DMS53 (cell line): ENCODE measurements around the gene EML4.

ENCODE experiments used
- DNase-seq: peaks from one replicate; lab custom pipeline; 2025; lab: John Stamatoyannopoulos, UW

The EML4 gene

DNA sequence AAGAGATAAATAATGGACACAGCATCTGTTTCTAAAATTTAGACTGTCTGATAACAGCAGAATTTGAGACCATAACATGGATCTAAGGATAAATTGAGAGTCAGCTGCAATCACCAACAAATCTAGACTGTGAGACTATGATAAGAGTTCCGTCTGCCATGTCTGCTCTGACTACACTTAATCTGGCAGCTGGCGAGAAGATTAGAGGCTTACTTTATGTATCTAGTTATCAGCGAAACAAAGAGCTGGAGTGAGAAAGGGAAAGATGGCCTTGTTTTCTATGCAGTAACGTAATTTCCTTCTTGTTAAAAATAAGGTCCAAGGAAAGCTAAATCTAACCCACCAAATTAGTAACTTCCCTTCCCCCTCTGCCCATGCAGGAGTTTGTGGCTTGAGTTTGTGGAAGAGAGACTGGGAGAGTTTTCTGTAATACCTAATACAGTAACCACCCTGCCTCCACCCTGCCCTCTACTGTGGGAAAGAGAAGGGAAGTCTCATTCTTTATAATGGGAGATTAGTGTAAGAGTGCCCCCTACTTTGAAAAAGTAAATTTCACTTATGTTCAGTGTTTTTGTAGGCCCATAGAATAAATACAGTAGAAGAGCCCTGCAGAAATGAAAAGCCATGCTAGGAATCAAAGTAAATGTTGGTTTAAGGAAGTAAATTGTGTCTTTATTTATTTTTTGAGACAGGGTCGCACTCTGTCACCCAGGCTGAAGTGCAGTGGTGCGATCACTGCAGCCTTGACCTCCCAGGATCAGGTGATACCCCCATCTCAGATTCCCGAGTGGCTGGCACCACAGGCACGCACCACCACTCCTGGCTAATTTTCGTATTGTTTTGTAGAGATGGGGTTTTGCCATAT lies 27.5 kb downstream of the EML4 start:
- DNase-seq, result peak; percentile 84

DNA sequence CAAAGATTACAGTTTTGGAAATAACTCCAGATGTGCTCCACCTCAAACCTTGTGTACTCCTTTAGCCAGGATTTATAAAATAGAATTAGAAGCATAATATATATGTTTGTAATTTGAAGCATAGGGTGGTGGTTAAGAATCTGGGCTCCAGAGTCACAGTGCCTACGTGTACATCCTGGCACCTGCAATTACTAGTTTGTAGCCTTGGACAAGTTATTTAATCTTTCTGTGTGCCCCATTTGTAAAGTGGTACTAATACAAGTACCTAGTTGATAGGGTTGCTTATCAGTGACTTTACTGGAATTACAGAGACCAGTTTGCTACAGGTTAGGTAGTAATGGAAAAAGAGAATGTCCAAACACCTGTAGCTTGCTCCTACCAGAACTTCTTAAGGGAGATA lies 28.6 kb downstream of the EML4 start:
- DNase-seq, result no peak

DNA sequence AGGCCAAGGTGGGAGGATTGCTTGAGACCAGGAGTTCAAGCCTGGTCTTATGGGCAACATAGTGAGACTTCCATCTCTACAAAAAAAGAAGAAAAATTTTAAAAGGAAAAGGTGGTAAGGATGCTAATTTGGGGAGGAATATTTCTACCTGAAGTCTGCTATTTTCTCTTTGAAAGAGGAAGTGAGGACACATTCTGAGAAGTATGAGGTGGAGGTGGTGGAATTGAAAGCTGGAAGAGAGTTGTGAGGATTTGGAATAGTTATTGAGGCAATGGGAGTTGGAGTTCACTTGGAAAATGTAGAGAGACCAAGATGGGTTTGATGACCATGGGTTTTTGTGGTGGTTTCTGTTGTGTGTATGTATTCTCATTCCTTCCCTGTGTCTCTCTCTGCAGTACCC lies 29.3 kb downstream of the EML4 start:
- no peak for DNase-seq

DNA sequence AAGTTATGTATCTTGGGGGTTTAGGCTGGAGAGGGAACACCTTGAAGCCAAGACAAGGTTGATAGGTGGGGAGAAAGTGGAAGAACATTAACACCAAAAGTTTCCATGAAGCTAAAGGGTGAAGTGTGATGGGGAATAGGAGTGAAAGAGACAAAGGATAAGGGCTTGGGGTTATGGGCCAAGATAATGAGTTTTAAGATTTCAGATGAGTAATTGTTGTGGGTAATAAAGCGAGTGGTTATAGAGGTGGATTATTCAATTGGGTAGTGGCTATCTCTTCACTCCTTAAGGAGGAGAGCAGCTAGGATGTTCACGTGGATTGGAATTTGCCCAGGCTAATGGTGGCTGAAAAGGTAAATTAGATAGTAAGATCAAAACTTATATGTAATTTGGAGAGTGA lies 29.8 kb downstream of the EML4 start:
- no peak for DNase-seq

DNA sequence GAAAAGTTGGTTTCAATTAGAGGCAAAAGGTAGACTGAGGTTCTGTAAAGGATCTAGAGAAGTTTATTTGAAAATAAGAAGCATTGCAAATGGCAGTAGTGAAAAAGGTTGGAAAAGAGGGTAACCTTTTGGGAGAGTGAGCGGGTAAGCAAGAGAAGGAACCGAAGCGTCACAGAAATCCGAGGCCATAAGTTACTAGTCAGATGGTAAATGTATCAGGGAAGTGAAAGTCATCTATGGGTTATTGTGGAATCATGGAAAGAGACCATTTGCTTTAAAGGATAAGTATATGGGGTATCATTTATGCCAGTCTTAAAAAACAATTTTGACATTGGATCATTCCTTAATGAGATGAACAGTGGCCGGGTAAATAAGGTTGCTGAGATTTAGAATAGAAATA lies 30.5 kb downstream of the EML4 start:
- DNase-seq, result no peak

DNA sequence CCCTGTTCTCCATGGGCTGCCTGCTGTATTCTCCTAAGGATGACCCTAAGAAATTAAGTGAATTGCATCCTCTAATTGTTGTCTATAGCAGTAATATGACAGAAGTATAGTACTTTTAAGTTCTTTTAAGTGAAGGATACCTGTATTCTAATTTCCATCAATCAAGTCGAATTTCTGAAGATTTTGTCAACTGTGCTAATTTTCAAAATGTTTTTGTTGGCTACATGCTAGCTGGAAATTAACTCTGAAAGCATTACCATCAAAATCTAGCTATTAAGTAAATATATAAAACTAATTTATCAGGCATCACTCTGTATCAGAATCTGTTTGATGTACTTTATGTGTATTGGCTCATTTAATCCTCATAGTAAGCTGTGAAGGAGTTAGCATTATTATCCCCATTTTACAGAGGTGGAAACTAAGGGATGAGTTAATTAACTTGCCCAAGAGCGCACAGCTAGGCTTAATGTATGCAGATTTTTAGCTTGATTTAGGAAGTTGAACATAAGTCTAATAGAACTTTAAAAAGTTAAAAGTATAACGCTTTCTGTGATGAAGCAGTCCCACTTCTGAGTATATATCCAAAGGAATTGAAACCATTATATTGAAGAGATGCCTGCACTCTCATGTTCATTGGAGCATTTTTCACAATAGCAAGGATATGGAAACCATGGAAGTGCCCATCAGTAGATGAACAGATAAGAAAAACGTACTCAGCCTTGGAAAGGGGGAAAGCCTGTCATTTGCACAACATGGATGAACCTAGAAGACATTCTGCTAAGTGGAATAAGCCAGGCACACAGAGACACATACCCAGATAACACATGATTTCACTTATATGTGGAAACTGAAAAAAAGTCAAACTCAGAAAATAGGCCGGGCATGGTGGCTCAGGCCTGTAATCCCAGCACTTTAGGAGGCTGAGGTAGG lies 32.0 kb downstream of the EML4 start:
- DNase-seq, result no peak

DNA sequence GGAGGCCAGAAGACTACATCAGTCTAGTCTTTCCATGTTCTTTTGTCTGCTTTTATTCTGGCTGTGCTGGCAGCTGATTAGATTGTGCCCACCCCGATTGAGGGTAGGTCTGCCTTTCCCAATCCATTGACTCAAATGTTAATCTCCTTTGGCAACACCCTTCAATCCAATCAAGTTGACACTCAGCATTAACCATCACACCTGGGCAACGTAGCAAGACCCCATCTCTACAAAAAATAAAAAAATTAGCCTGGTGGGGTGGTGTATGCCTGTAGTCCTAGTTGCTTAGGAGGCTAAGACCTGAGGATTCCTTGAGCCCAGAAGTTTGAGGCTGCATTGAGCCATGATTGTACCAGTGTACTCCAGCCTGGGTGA lies 33.5 kb downstream of the EML4 start:
- no peak for DNase-seq

DNA sequence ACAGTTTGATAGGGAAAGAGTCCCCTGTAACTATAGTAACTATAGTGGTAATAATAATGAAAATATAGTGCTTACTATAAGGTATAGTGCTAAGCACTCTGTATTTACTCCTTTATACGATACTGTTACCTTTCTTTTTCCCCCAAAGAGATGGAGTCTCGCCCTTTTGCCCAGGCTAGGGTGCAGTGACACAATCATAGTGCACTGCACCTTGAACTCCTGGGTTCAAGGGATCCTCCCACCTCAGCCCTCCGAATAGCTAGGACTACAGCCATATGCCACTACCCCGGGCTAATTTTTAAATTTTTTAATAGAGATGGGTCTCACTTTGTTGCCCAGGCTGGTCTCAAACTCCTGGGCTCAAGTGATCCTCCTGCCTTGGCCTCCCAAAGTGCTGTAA lies 34.6 kb downstream of the EML4 start:
- DNase-seq, result no peak

DNA sequence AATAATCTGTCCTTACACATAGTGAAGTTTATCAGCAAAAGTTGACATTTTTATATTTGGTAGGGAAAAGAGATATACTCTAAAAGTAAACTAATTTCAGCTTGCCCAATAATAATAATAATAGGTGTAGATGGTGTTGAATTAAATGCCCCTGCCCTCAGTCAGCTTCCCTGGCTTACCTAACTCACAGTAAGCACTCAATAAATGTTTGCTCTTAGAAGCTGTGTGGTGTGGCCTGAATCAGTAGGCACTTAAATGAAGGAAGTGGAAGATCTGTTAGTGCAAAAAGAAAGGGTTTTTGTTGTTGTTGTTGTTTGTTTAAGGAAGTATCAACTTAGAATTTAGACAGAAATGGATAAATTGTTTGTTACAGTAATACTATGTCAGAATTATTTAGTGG lies 36.2 kb downstream of the EML4 start:
- DNase-seq, result no peak

DNA sequence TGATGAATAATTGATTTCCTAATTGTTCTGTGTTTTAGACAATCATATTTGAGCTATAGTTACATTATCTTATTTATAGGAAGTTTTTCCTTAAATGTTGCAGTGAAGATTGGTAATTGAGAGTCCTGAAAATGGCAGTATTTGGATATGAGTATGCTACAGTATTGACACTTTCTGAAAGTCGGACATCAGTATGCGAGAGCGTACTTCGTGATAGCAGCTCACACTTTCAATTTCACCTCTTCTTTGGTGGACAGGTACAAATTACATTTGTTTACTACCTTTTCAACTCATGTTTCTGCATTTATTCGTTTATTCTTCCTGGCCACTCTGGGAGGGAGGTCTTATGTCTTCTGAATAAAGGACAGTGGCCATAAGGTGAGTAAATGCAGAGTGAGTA lies 38.7 kb downstream of the EML4 start:
- no peak for DNase-seq

DNA sequence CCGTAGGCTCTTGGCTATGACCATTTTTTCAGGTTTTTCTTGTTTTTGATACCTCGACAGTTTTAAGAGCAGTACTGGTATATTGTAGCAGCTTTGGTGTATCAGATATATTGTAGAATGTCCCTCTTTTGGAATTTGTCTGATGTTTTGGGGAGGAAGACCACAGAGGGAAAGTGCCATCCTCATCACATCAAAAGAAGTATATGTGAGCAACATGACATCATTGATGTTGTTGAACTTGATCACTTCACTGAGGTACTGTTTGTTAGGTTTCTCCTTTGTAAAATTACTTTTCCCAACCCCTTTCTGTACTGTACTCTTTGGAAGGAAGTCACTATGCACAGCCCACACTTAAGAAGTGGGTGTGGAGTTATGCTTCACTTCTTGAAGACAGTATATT lies 41.0 kb downstream of the EML4 start:
- DNase-seq, result no peak

DNA sequence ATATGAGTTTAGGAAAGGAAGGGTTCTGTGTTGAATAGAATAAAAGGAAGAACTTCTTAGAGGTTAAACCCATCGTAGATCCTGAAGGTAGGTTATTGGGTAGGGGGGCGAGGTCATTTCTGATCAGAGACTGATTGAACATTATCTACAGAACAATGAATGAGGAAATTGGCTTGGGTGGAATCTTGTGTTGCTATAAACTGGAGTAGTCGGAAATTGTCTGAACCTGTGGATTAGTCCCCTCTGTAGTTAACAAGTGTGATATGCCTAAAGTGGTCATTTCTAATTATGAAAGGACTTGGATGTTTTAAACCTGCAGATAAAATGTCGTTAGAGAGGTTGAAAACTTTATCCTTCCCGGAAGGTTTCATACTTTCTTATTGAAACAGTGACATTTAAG lies 42.1 kb downstream of the EML4 start:
- DNase-seq, result no peak

DNA sequence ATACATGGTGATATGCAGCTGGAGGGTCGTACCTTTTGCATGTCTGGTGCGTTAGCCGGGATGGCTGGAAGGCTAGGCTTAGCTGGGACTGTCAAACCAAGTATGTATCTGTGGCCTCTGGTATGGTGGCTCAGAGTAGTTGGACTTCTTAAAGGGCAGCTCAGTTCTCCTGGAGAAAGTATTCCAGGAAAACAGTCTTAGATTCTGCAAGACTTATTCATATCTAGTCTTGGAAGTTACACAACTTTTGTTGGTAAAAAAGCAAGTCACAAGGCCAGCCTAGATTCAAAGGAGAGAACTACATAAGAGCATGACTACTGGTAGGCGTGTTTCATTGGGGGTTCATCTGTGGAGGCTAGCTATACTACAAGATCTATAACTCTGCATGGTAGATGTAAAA lies 45.5 kb downstream of the EML4 start:
- no peak for DNase-seq

DNA sequence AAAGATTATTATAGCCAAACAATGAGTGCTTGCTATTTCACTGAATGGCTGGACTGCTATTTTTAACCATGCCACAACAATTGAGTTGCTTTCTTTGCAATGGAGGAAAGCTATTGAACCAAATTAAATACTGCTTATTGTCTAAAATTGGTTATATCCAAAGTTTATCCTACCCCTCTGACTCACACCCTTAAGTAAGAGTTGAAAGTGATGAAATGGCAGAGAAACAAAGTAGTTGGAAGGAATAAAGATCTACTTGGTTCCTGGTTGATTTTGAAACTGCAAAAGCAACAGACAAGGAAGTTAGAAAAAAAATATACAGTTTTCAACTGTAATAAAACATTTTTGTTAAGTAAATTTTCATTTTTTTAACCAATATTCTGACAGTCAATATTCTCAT lies 47.5 kb downstream of the EML4 start:
- peak; percentile 35 for DNase-seq

DNA sequence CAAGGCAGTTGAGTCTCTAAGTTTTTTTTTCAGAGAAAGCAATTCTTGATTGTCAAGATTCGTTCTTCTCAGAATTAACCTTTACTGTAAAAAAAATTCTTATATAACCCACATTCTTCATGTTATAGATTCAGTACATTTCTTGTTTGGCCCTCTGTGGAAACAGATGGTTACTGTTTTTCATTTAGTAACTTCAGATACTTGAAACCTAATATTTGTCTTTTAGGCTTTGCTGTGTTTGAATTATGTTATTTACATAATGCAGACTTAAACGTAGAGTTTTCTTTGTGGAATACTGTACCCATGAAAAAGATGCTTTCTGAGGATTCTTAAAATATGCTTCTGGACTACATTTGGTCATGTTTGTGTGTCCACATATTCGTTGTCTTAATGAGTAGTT lies 48.2 kb downstream of the EML4 start:
- no peak for DNase-seq

DNA sequence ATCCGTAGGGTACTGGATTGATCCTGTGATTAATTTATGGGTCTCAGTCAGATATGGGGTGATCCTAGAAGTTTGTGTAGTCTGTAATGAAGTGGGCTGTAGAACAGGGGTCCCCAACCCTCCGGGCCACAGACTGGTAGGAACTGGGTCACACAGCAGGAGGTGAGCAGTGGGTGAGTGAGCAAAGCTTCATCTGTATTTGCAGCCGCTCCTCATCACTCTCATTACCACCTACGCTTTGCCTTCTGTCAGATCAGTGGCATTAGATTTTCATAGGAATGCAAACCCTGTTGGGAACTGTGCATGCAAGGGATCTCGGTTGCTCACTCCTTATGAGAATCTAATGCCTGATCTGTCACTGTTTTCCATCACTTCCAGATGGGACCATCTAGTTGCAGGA lies 48.8 kb downstream of the EML4 start:
- DNase-seq, result no peak

DNA sequence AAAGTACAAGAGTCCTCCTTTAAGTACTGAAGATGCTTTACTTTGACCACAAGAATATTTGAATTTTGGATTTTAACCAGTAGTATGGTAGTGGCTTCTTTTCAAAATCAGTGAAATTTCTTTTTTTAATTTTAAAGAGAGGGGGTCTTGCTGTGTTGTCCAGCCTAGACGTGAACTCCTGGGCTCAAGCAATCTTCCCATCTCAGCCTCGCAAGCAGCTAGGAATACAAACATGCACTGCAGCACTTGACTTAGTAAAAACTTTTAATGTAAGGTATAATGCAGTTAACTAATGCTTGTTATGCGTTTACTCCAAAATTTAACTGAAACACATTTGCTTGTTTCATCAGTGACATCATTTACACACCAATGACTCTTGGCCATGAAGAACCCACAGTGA lies 49.6 kb downstream of the EML4 start:
- DNase-seq, result no peak

DNA sequence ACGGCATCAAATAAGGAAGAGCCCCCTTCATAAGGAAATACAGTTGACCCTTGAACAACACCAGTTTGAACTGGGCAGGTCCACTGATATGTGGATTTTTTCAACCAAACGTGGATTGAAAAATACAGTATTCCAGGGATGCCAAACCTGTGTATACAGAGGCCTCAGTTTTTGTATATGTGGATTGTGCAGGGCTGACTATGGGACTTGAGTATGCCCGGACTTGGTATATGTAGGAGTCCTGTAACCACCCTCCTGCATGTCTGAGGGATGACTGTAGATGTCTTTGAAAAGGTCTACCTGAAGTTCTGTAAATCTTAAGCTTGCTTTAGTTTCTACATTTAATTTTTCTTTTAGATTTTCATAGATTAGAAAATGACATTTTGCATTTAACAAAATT lies 50.0 kb downstream of the EML4 start:
- DNase-seq, result no peak

DNA sequence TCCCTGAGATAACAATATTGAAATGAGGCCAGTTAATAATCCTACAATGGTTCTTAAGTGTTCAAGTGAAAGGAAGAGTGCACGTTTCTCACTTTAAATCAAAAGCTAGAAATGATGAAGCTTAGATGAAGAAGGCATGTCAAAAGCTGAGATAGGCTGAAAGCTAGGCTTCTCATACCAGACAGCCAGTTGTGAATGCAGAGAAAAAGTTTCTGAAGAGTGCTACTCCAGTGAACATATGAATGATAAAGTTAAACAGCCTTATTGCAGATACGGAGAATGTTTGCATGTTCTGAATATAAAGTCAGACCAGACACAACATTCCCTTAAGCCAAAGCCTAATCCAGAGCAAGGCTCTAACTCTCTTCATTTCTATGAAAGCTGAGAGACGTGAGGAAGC lies 51.4 kb downstream of the EML4 start:
- no peak for DNase-seq

DNA sequence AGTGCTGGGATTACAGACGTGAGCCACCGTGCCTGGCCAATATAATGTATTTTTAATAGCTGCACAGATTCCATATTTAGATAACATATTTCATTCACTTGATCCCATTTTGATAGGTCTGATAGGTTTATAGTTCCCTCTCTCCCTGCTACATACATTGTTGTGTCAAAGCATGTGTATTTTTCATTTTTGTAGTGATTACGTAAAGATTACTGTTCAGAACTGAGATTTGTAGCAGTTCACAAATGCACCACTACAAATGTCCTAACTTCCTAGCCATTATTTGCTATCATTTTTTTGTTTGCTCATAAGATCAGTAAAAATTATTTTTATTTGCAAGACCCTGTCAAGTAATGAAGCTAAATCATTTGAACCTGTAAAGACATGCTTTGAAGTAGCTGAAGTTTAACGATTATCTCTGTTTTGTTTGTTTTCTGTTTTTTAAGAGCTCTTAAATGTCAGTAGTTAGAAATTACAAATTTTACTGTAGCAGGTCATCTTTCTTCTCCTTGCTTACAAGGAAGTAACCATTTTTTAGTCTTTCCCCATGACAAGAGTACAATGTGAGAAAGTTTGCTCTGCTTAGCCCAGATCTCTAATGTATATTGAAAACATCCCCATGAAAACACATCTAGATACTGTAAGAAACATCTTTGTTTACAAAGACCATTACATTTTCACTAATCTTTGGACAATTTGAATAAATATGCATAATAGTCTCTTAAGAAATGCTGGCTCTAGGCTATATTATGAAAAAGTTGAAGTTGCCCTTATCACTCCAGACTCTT lies 54.1 kb downstream of the EML4 start:
- no peak for DNase-seq

DNA sequence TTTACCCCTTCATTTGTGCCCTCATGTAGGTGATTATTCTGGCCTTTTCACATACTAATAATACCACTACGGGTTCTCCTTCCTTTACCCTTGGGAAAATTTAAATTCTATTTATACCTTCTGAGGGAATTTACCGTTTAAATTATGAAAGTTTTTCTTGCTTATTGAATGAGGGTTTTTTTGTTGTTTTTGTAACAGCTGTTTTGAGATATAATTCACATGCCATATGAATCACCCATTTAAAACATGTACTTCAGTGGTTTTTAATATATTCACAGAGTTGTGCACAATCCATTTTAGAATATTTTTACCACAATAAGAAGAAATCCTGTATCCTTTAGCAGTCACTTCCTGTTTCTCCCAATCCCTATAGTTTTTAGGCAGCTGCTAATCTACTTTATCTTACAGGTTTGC lies 54.7 kb downstream of the EML4 start:
- DNase-seq, result no peak

DNA sequence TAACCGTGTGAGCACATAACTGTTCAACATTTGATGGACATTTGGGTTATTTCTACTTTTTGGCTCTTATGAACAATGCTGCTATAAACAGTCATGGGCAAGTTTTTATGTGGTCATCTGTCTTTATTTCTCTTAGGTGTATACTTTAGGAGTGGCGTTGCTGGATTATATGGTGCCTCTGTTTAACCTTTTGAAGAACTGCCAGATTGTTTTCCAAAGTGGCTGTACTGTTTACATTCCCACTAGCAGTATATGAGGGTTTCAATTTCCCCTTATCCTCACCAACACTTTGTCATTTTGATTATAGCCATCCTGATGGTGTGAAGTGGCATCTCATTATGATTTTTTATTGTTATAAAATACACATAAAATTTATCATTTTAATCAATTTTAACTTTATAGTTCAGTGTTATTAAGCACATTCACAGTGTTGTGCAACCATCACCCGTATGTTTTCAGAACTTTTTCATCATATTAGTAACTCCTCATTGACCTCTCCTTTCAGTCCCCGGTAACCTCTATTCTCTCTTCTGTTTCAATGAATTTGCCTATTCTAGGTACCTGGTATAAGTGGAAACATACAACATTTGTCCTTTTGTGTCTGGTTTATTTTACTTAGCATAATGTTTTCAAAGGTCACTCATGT lies 55.4 kb downstream of the EML4 start:
- peak; percentile 41 for DNase-seq
